HepG2 (cell line): ENCODE measurements around the gene FOXJ2. TPM values are rescaled to one million over a fixed set of nuclear protein-coding genes. Genes with fewer than 3 reads are reported as not detected.

Experiments
- BCL6 ChIP-seq: IDR thresholded peaks from 2 replicates; pipeline ENCODE4 v1.6.1; 2016; ENCODE audit warnings: missing genetic modification reagents, missing compliant biosample characterization
- CENPT ChIP-seq: sonication (generic); formaldehyde crosslinking; IDR thresholded peaks from 2 replicates; pipeline ENCODE4 v1.8.0; 2022; ENCODE audit warnings: low read depth, mild to moderate bottlenecking, moderate library complexity, missing genetic modification reagents
- DPF2 ChIP-seq: sonication (generic); formaldehyde crosslinking; IDR thresholded peaks from 2 replicates; pipeline ENCODE4 v1.4.0; 2020; ENCODE audit warnings: mild to moderate bottlenecking, low read depth, missing genetic modification reagents, borderline replicate concordance
- GABPB1 ChIP-seq: IDR thresholded peaks from 2 replicates; pipeline ENCODE4 v1.6.1; 2016; ENCODE audit warnings: mild to moderate bottlenecking, missing genetic modification reagents, moderate library complexity, missing compliant biosample characterization
- ISX ChIP-seq: sonication (generic); formaldehyde crosslinking; conservative IDR thresholded peaks from 2 replicates; pipeline ENCODE4 v1.5.0; 2020; ENCODE audit warnings: missing genetic modification reagents
- JUNB ChIP-seq: sonication (generic); formaldehyde crosslinking; IDR thresholded peaks from 2 replicates; pipeline ENCODE4 v1.8.0; 2022; ENCODE audit warnings: missing genetic modification reagents, mild to moderate bottlenecking, borderline replicate concordance
- KAT7 ChIP-seq: IDR thresholded peaks from 2 replicates; pipeline ENCODE4 v1.6.1; 2018; ENCODE audit warnings: borderline replicate concordance, missing compliant biosample characterization
- MYC ChIP-seq: sonication (generic); formaldehyde crosslinking; IDR thresholded peaks from 2 replicates; pipeline ENCODE4 v1.9.0; 2021; ENCODE audit warnings: missing genetic modification reagents, borderline replicate concordance
- NFRKB ChIP-seq: fragments of 450-650 bp; IDR thresholded peaks from 2 replicates; pipeline ENCODE4 v1.6.1; 2017
- REPIN1 ChIP-seq: sonication (generic); formaldehyde crosslinking; IDR thresholded peaks from 2 replicates; pipeline ENCODE4 v1.8.0; 2022; ENCODE audit warnings: missing genetic modification reagents, low read depth, mild to moderate bottlenecking, borderline replicate concordance
- RFX3 ChIP-seq: IDR thresholded peaks from 2 replicates; pipeline ENCODE4 v1.6.1; 2016; ENCODE audit warnings: missing biosample characterization, missing genetic modification reagents
- SOX5 ChIP-seq: IDR thresholded peaks from 2 replicates; pipeline ENCODE4 v1.6.1; 2016; ENCODE audit warnings: borderline replicate concordance
- SPEN ChIP-seq: sonication (generic); formaldehyde crosslinking; IDR thresholded peaks from 2 replicates; pipeline ENCODE4 v1.5.1; 2020; ENCODE audit warnings: low read depth, mild to moderate bottlenecking, missing genetic modification reagents
- TAF15 ChIP-seq: fragments of 200-400 bp; formaldehyde crosslinking; IDR thresholded peaks from one replicate; pipeline ENCODE4 v1.6.1; 2018; ENCODE audit warnings: mild to moderate bottlenecking, low read depth, low read length; ENCODE audit not compliant: poor library complexity, severe bottlenecking
- TARDBP ChIP-seq: sonication (generic); formaldehyde crosslinking; IDR thresholded peaks from 2 replicates; pipeline ENCODE4 v1.8.0; 2022; ENCODE audit warnings: mild to moderate bottlenecking, missing genetic modification reagents
- YEATS4 ChIP-seq: sonication (generic); formaldehyde crosslinking; IDR thresholded peaks from 2 replicates; pipeline ENCODE4 v1.4.0; 2020; ENCODE audit warnings: missing genetic modification reagents, borderline replicate concordance
- ZBTB2 ChIP-seq: sonication (generic); formaldehyde crosslinking; IDR thresholded peaks from 2 replicates; pipeline ENCODE4 v1.8.0; 2022; ENCODE audit warnings: low read depth, missing genetic modification reagents
- ZBTB25 ChIP-seq: IDR thresholded peaks from 2 replicates; pipeline ENCODE4 v1.6.1; 2018; ENCODE audit warnings: missing genetic modification reagents
- ZFP91 ChIP-seq: sonication (generic); formaldehyde crosslinking; IDR thresholded peaks from 2 replicates; pipeline ENCODE4 v1.9.0; 2022; ENCODE audit warnings: missing genetic modification reagents, mild to moderate bottlenecking, borderline replicate concordance
- ZNF652 ChIP-seq: IDR thresholded peaks from 2 replicates; pipeline ENCODE4 v1.6.1; 2016; ENCODE audit warnings: low read depth, borderline replicate concordance
- ZNF674 ChIP-seq: sonication (generic); formaldehyde crosslinking; IDR thresholded peaks from 2 replicates; pipeline ENCODE4 v1.5.0; 2020; ENCODE audit warnings: low read depth, mild to moderate bottlenecking, missing genetic modification reagents
- polyA plus RNA-seq, 8 experiments: library from polyadenylated mRNA; depleted of rRNA in 3 of 8; stranded (reverse) in 7 of 8; unstranded in 1 of 8; fragments of >200 nt; fragmentation: Illumina TruSeq in 4 of 8; extraction: Trizol in 4 of 8; gene quantifications; 2 replicates each; pipeline versions ENCODE4 v1.2.1 to v1.2.3, GENCODE V29; 2011 to 2016; ENCODE audit warnings: low read depth in 4 of 8, missing spikeins in 1 of 8, mixed read lengths in 1 of 8; ENCODE audit not compliant: insufficient read depth in 1 of 8
- total RNA-seq, 5 experiments: library from RNA; depleted of rRNA; stranded (reverse); fragments of >200 nt; fragmentation: Illumina TruSeq; extraction: Trizol; gene quantifications; 2 replicates each; pipeline ENCODE4 v1.2.3, GENCODE V29; 2016; ENCODE audit warnings: low read depth in 1 of 5

FOXJ2 gene
- total and polyA plus RNA-seq, 2 of the 13 experiments (the other 11 are each of a cell fraction or from before 2014, with no cell fraction given) = 2.2 to 2.9 TPM

GRCh38 chr12:8032242-8033152 lies at the start of gene FOXJ2 (continued):
- TF ChIP-seq ZBTB2 (peak; percentile 41; the same call in 1 of the 2 replicates), NFRKB (no peak), SPEN (CRISPR knock-in tag) (peak; percentile 47; the same call in 1 of the 2 replicates), SOX5 (no peak), YEATS4 (CRISPR knock-in tag) (peak; percentile 81; the same call in 1 of the 2 replicates), BCL6 (CRISPR knock-in tag) (peak; percentile 29; the same call in 1 of the 2 replicates), DPF2 (no peak), TARDBP (CRISPR knock-in tag) (0 out of 2 replicates have a peak, but pooled peaks have one; percentile 11), ZFP91 (no peak), RFX3 (CRISPR knock-in tag) (no peak), CENPT (CRISPR knock-in tag) (0 out of 2 replicates have a peak, but pooled peaks have one; percentile 29), ZNF652 (CRISPR knock-in tag) (no peak), KAT7 (CRISPR knock-in tag) (peak; percentile 83; the same call in 1 of the 2 replicates), ZBTB25 (peak; percentile 59; the same call in 1 of the 2 replicates), REPIN1 (peak; percentile 34; the same call in 1 of the 2 replicates), TAF15 (peak; percentile 64), ISX (CRISPR knock-in tag) (no peak), JUNB (CRISPR knock-in tag) (no peak), MYC (CRISPR knock-in tag) (peak; percentile 64; the same call in 1 of the 2 replicates), ZNF674 (0 out of 2 replicates have a peak, but pooled peaks have one; percentile 38), GABPB1 (CRISPR knock-in tag) (peak; percentile 69; the same call in 1 of the 2 replicates)
